Measurements from ENCODE around the gene DAB2.

DAB2 gene

DNA sequence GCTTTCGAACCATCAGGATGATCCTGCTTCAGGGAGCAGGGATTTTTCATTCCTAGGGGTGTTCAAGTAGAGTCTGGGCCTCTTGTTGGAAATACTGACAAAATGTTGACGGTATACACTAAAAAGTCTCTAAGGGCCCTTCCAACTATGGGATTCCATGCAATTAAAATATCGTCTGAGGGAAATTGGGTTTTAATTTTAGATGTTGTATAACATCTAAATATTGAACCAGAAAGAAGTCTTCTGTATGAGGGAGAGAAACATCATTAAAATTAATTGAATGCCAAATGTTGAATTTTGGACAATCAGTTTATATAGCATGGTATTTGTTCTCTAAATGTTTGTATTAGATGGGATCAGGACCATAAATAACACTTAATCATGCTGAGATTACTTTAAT, 25.7 kb upstream of the DAB2 start:
- Histone ChIP-seq H3K36me3 (ENCODE audit: insufficient read depth, low read length) (no peaks in the 10 kb centered on the region), H3F3A (ENCODE audit: insufficient read depth, low read length) (no peaks in the 10 kb centered on the region), H3K9ac (ENCODE audit: low read length) (no peak overlapping the region), H3K4me1 (ENCODE audit: insufficient read depth, low read length, severe bottlenecking) (no peaks in the 10 kb centered on the region), H3K4me2 (ENCODE audit: low read length) (no peak overlapping the region), H4K20me1 (ENCODE audit: insufficient read depth, low read length) (no peaks in the 10 kb centered on the region), H3K79me2 (ENCODE audit: insufficient read depth, low read length) (no peaks in the 10 kb centered on the region), H3K27ac (ENCODE audit: low read depth, low read length, poor library complexity, severe bottlenecking) (no peak overlapping the region), H3K4me3 (ENCODE audit: low read depth, low read length, poor library complexity, severe bottlenecking) (no peak overlapping the region), H2AFZ (ENCODE audit: low read length) (no peak overlapping the region), H3K27me3 (ENCODE audit: insufficient read depth, low read length) (no peaks in the 10 kb centered on the region), H3K9me2 (ENCODE audit: low read depth, low read length) (no peaks in the 10 kb centered on the region), H3K9me3 (ENCODE audit: low read length) (no peaks in the 10 kb centered on the region)
- TF ChIP-seq, protein P1, sequence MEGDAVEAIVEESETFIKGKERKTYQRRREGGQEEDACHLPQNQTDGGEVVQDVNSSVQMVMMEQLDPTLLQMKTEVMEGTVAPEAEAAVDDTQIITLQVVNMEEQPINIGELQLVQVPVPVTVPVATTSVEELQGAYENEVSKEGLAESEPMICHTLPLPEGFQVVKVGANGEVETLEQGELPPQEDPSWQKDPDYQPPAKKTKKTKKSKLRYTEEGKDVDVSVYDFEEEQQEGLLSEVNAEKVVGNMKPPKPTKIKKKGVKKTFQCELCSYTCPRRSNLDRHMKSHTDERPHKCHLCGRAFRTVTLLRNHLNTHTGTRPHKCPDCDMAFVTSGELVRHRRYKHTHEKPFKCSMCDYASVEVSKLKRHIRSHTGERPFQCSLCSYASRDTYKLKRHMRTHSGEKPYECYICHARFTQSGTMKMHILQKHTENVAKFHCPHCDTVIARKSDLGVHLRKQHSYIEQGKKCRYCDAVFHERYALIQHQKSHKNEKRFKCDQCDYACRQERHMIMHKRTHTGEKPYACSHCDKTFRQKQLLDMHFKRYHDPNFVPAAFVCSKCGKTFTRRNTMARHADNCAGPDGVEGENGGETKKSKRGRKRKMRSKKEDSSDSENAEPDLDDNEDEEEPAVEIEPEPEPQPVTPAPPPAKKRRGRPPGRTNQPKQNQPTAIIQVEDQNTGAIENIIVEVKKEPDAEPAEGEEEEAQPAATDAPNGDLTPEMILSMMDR (IDR thresholded peaks at IDR 0.05; ENCODE audit: low read length): no peak
- TF ChIP-seq EZH2 (IDR thresholded peaks at IDR 0.05; ENCODE audit: borderline replicate concordance, low read length): no peak

DNA sequence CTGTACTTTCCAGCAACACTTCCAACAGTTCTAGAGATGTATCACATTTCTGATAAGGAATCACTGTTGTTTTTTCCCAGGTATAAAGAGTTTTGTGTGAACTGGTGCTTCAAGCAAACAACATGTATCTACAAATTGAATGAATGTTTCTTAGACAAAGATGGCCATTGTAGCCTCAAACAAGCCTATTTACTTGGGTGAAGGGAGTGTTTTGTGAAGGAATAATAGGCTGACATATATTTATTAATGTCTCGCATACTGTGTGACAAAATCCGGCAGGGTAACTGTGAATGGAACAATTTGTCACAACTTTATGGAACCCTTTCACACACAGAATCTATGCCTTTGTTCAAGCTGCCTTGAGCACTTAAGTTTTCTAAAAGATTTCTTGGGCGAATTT, 24.8 kb upstream of the DAB2 start:
- Histone ChIP-seq H3K4me2 (ENCODE audit: low read length) (no peak overlapping the region), H3F3A (ENCODE audit: insufficient read depth, low read length) (no peaks in the 10 kb centered on the region), H3K9ac (ENCODE audit: low read length) (no peak overlapping the region), H3K36me3 (ENCODE audit: insufficient read depth, low read length) (no peaks in the 10 kb centered on the region), H3K9me2 (ENCODE audit: low read depth, low read length) (no peaks in the 10 kb centered on the region), H3K4me3 (ENCODE audit: low read depth, low read length, poor library complexity, severe bottlenecking) (no peak overlapping the region), H3K9me3 (ENCODE audit: low read length) (no peaks in the 10 kb centered on the region), H3K4me1 (ENCODE audit: insufficient read depth, low read length, severe bottlenecking) (no peaks in the 10 kb centered on the region), H4K20me1 (ENCODE audit: insufficient read depth, low read length) (no peaks in the 10 kb centered on the region), H3K79me2 (ENCODE audit: insufficient read depth, low read length) (no peaks in the 10 kb centered on the region), H2AFZ (ENCODE audit: low read length) (no peak overlapping the region), H3K27me3 (ENCODE audit: insufficient read depth, low read length) (no peaks in the 10 kb centered on the region), H3K27ac (ENCODE audit: low read depth, low read length, poor library complexity, severe bottlenecking) (no peak overlapping the region)
- TF ChIP-seq EZH2 (IDR thresholded peaks at IDR 0.05; ENCODE audit: borderline replicate concordance, low read length): no peak
- TF ChIP-seq, protein P1 (IDR thresholded peaks at IDR 0.05; ENCODE audit: low read length): no peak

DNA sequence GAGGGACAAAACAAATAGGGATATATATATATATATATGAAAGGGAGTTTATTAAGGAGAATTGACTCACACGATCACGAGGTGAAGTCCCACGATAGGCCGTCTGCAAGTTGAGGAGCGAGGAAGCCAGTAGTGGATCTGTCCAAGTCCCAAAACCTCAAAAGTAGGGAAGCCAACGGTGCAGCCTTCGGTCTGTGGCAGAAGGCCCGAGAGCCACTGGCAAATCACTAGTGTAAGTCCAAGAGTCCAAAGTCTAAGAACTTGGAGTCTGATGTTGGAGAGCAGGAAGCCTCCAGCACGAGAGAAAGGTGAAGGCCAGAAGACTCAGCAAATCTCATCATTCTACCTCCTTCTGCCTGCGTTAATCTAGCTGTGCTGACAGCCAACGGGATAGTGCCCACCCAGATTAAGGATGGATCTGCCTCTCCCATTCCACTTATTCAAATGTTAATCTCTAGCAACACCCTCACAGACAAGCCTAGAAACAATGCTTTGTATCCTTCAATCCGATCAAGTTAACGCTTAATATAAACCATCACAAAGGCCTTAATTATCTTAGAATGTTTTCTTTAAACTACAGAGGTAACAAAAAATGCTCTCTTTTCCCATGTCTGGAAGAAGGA, 23.8 kb upstream of the DAB2 start:
- Histone ChIP-seq H2AFZ (ENCODE audit: low read length) (no peak overlapping the region), H3K9me2 (ENCODE audit: low read depth, low read length) (no peaks in the 10 kb centered on the region), H3K4me3 (ENCODE audit: low read depth, low read length, poor library complexity, severe bottlenecking) (no peak overlapping the region), H4K20me1 (ENCODE audit: insufficient read depth, low read length) (no peaks in the 10 kb centered on the region), H3K27ac (ENCODE audit: low read depth, low read length, poor library complexity, severe bottlenecking) (no peak overlapping the region), H3K4me1 (ENCODE audit: insufficient read depth, low read length, severe bottlenecking) (no peaks in the 10 kb centered on the region), H3K9me3 (ENCODE audit: low read length) (no peaks in the 10 kb centered on the region), H3F3A (ENCODE audit: insufficient read depth, low read length) (no peaks in the 10 kb centered on the region), H3K79me2 (ENCODE audit: insufficient read depth, low read length) (no peaks in the 10 kb centered on the region), H3K27me3 (ENCODE audit: insufficient read depth, low read length) (no peaks in the 10 kb centered on the region), H3K9ac (ENCODE audit: low read length) (no peak overlapping the region), H3K36me3 (ENCODE audit: insufficient read depth, low read length) (no peaks in the 10 kb centered on the region), H3K4me2 (ENCODE audit: low read length) (no peak overlapping the region)
- TF ChIP-seq, protein P1 (IDR thresholded peaks at IDR 0.05; ENCODE audit: low read length): no peak
- TF ChIP-seq EZH2 (IDR thresholded peaks at IDR 0.05; ENCODE audit: borderline replicate concordance, low read length): no peak
